ENCODE results near the gene OTUB1. TPM values are rescaled to one million over a fixed set of nuclear protein-coding genes. Genes with fewer than 3 reads are reported as not detected.

The OTUB1 gene
- total and polyA plus RNA-seq, 2 of the 13 experiments (the other 11 are each of a cell fraction or from before 2014, with no cell fraction given): 58.8 to 130 TPM

DNA sequence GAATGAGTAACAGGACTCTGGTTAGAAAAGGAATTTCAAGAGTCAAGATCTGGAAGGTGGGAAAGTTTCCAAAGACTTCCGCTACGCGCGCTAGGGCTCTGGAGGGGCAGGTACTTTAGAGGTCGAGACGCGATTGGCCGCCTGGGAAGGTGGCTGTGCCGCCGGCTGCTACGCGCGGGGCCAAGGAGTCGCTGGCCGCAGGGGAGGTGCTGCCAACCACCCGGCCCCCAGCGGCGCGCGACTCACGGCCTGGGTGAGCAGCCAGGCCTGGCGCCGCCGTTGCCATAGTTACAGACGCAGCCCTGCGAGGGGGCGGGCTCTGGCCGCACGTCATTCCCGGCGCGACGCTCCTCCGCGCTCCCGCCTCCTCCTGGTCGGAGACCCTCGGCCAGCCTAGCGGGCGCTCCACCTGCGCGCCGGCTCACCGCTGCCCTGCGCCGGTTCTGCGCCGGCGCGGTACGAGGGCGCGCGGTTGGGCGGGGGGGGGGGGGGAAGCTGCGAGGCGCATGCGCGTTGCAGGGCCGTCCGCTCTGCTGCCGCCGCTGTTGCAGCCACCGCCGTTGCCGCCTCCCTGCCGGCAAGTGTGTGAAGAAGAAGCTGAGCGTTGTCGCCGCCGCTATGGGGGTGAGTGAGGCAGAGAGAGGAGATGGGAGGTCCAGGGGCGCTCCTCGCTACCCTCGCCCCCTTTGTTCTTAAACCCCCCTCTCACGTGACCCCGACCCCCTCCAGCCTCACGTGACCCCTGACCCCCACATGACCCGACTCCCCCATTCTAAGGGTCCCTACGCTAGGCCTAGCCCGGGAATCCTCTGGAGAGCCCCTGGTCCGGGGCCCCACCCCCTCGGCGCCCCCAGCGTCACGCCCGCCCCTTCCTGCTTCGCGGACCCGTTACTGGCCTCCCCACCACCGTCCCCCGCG, 47.5 kb upstream of the OTUB1 start, which contains the start of gene NAA40 (continued):
- TF ChIP-seq GABPB1 (CRISPR knock-in tag; IDR thresholded peaks at IDR 0.05) (peak; percentile 88), KLF13 (CRISPR knock-in tag; IDR thresholded peaks at IDR 0.05) (no peak), GMEB1 (CRISPR knock-in tag; IDR thresholded peaks at IDR 0.05; ENCODE audit: borderline replicate concordance) (peak; percentile 74), RFX3 (CRISPR knock-in tag; IDR thresholded peaks at IDR 0.05) (peak; percentile 89), ARNT (IDR thresholded peaks at IDR 0.05) (no peak), MAF1 (CRISPR knock-in tag; IDR thresholded peaks at IDR 0.05; ENCODE audit: borderline replicate concordance) (no peak), ZNF430 (CRISPR knock-in tag; IDR thresholded peaks at IDR 0.05) (peak; percentile 91), ZKSCAN8 (CRISPR knock-in tag; IDR thresholded peaks at IDR 0.05; ENCODE audit: borderline replicate concordance) (no peak), TGIF2 (CRISPR knock-in tag; IDR thresholded peaks at IDR 0.05) (no peak), MXD3 (CRISPR knock-in tag; IDR thresholded peaks at IDR 0.05) (peak; percentile 86), MAZ (IDR thresholded peaks at IDR 0.05; ENCODE audit: borderline replicate concordance, low read depth, low read length) (peak; percentile 82; the same call in 1 of the 2 replicates), MAZ (CRISPR knock-in tag; IDR thresholded peaks at IDR 0.05; ENCODE audit: low read depth) (peak; percentile 75), IKZF5 (CRISPR knock-in tag; IDR thresholded peaks at IDR 0.05) (no peak), SNRNP70 (IDR thresholded peaks at IDR 0.05; ENCODE audit: low read depth, low read length) (no peak), MEIS1 (CRISPR knock-in tag; IDR thresholded peaks at IDR 0.05; ENCODE audit: borderline replicate concordance) (no peak; the same call in 1 of the 2 replicates), MBD4 (IDR thresholded peaks at IDR 0.05; ENCODE audit: borderline replicate concordance, low read length) (no peak), ISX (CRISPR knock-in tag; conservative IDR thresholded peaks at IDR 0.05) (no peak), PHB2 (IDR thresholded peaks at IDR 0.05; ENCODE audit: partially characterized antibody) (no peak), BRD4 (CRISPR knock-in tag; IDR thresholded peaks at IDR 0.05) (no peak), ZNF343 (CRISPR knock-in tag; IDR thresholded peaks at IDR 0.05) (no peak)
- TF ChIP-seq, protein P1, sequence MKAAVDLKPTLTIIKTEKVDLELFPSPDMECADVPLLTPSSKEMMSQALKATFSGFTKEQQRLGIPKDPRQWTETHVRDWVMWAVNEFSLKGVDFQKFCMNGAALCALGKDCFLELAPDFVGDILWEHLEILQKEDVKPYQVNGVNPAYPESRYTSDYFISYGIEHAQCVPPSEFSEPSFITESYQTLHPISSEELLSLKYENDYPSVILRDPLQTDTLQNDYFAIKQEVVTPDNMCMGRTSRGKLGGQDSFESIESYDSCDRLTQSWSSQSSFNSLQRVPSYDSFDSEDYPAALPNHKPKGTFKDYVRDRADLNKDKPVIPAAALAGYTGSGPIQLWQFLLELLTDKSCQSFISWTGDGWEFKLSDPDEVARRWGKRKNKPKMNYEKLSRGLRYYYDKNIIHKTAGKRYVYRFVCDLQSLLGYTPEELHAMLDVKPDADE (CRISPR knock-in tag; IDR thresholded peaks at IDR 0.05): no peak
- TF ChIP-seq, protein P2, sequence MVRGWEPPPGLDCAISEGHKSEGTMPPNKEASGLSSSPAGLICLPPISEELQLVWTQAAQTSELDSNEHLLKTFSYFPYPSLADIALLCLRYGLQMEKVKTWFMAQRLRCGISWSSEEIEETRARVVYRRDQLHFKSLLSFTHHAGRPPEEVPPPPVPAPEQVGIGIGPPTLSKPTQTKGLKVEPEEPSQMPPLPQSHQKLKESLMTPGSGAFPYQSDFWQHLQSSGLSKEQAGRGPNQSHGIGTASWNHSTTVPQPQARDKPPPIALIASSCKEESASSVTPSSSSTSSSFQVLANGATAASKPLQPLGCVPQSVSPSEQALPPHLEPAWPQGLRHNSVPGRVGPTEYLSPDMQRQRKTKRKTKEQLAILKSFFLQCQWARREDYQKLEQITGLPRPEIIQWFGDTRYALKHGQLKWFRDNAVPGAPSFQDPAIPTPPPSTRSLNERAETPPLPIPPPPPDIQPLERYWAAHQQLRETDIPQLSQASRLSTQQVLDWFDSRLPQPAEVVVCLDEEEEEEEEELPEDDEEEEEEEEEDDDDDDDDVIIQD (CRISPR knock-in tag; IDR thresholded peaks at IDR 0.05; ENCODE audit: low read depth): 0 out of 2 replicates have a peak, but pooled peaks have one; percentile 15
- TF ChIP-seq, protein P3, sequence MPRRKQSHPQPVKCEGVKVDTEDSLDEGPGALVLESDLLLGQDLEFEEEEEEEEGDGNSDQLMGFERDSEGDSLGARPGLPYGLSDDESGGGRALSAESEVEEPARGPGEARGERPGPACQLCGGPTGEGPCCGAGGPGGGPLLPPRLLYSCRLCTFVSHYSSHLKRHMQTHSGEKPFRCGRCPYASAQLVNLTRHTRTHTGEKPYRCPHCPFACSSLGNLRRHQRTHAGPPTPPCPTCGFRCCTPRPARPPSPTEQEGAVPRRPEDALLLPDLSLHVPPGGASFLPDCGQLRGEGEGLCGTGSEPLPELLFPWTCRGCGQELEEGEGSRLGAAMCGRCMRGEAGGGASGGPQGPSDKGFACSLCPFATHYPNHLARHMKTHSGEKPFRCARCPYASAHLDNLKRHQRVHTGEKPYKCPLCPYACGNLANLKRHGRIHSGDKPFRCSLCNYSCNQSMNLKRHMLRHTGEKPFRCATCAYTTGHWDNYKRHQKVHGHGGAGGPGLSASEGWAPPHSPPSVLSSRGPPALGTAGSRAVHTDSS (CRISPR knock-in tag; conservative IDR thresholded peaks at IDR 0.05): no peak
